OCI-LY7 (cell line): ENCODE data around the gene THSD8. TPM values are rescaled to one million over a fixed set of nuclear protein-coding genes. Genes with fewer than 3 reads are reported as not detected.

ENCODE experiments used
- BruUV-seq: library from RNA; stranded (reverse); fragments of 400-500 nt; replicated peaks from 2 replicates; lab custom pipeline; 2021; lab: Mats Ljungman, UMichigan
- CTCF ChIA-PET: fragments of 300-600 bp; sonication (Branson Sonifier 250); formaldehyde crosslinking; loops from one replicate; lab custom pipeline; 2022; ENCODE audit warnings: antibody characterized with exemption; ENCODE audit not compliant: unreplicated experiment; lab: Charles Lee
- POLR2A ChIA-PET: fragments of 300-600 bp; sonication (Branson Sonifier 250); formaldehyde crosslinking; loops from one replicate; lab custom pipeline; 2022; ENCODE audit warnings: antibody characterized with exemption; lab: Charles Lee
- DNase-seq: peaks from one replicate; pipeline ENCODE4 v3.0.0-alpha.2; 2015; ENCODE audit warnings: low spot score
- H2AFZ ChIP-seq: fragments of 200-600 bp; sonication (generic), shearing (Covaris generic); 2 replicates; pipeline ENCODE4 v1.6.1; 2014; ENCODE audit warnings: mild to moderate bottlenecking, antibody characterized with exemption, low read length, moderate library complexity
- H3K27ac ChIP-seq: fragments of 200-600 bp; sonication (generic); 2 replicates; pipeline ENCODE4 v1.5.1; 2014; ENCODE audit warnings: mixed run types, low read depth, mild to moderate bottlenecking, moderate library complexity, low read length, inconsistent platforms; ENCODE audit not compliant: poor library complexity, severe bottlenecking
- H3K36me3 ChIP-seq: fragments of 200-600 bp; sonication (generic); 2 replicates; pipeline ENCODE4 v1.6.1; 2014; ENCODE audit warnings: mild to moderate bottlenecking, antibody characterized with exemption, low read length, moderate library complexity, mixed read lengths; ENCODE audit not compliant: insufficient read depth
- H3K4me1 ChIP-seq: fragments of 200-600 bp; sonication (generic); 2 replicates; pipeline ENCODE4 v1.5.1; 2014; ENCODE audit warnings: mild to moderate bottlenecking, low read length; ENCODE audit not compliant: insufficient read depth, poor library complexity, severe bottlenecking
- H3K4me2 ChIP-seq: fragments of 200-600 bp; sonication (generic); 2 replicates; pipeline ENCODE4 v1.6.1; 2014; ENCODE audit warnings: mild to moderate bottlenecking, low read length
- H3K4me3 ChIP-seq: fragments of 200-600 bp; sonication (generic); 2 replicates; pipeline ENCODE4 v1.5.1; 2014; ENCODE audit warnings: mild to moderate bottlenecking, low read depth, low read length; ENCODE audit not compliant: poor library complexity, severe bottlenecking
- H3K79me2 ChIP-seq: fragments of 200-600 bp; sonication (generic); 2 replicates; pipeline ENCODE4 v1.6.1; 2016; ENCODE audit warnings: low read depth, mild to moderate bottlenecking, low read length, moderate library complexity, mixed read lengths; ENCODE audit not compliant: insufficient read depth
- H3K9me2 ChIP-seq: fragments of 200-600 bp; sonication (generic); 2 replicates; pipeline ENCODE4 v1.6.1; 2016; ENCODE audit warnings: mild to moderate bottlenecking, low read length, mixed read lengths; ENCODE audit not compliant: insufficient read depth
- H3K9me3 ChIP-seq: fragments of 200-600 bp; sonication (generic); 2 replicates; pipeline ENCODE4 v1.6.1; 2014; ENCODE audit warnings: mild to moderate bottlenecking, mixed run types, low read length, mixed read lengths
- H4K20me1 ChIP-seq: fragments of 200-600 bp; sonication (generic); 2 replicates; pipeline ENCODE4 v1.6.1; 2014; ENCODE audit warnings: mild to moderate bottlenecking, antibody characterized with exemption, low read length, moderate library complexity, mixed read lengths; ENCODE audit not compliant: insufficient read depth
- CTCF ChIP-seq: fragments of 200-600 bp; sonication (generic); conservative IDR thresholded peaks from 2 replicates; pipeline ENCODE4 v1.5.1; 2014; ENCODE audit warnings: mild to moderate bottlenecking, antibody characterized with exemption, low read length, moderate library complexity, mixed read lengths
- EZH2phosphoT487 ChIP-seq: fragments of 200-600 bp; sonication (generic); IDR thresholded peaks from 2 replicates; pipeline ENCODE4 v1.6.1; 2018; ENCODE audit warnings: low read depth, borderline replicate concordance, mild to moderate bottlenecking, mixed run types, antibody characterized with exemption, low read length, moderate library complexity, mixed read lengths
- intact Hi-C: fragments of 100-400 bp; cut with micrococcal nuclease; formaldehyde crosslinking; loops from one replicate; pipeline ENCODE4 v1.10.0; 2022; ENCODE audit not compliant: unreplicated experiment
- total RNA-seq, 2 experiments: library from RNA; depleted of rRNA in 1 of 2; stranded (reverse); fragments of >200 nt in 1 of 2; shearing (Covaris generic) in 1 of 2; gene quantifications; 2 replicates each; pipeline ENCODE4 v1.2.3, GENCODE V29; 2014 to 2022

Gene THSD8
- total RNA-seq, 2 experiments from 2014 or later = 42.7 TPM; not detected in 1

DNA sequence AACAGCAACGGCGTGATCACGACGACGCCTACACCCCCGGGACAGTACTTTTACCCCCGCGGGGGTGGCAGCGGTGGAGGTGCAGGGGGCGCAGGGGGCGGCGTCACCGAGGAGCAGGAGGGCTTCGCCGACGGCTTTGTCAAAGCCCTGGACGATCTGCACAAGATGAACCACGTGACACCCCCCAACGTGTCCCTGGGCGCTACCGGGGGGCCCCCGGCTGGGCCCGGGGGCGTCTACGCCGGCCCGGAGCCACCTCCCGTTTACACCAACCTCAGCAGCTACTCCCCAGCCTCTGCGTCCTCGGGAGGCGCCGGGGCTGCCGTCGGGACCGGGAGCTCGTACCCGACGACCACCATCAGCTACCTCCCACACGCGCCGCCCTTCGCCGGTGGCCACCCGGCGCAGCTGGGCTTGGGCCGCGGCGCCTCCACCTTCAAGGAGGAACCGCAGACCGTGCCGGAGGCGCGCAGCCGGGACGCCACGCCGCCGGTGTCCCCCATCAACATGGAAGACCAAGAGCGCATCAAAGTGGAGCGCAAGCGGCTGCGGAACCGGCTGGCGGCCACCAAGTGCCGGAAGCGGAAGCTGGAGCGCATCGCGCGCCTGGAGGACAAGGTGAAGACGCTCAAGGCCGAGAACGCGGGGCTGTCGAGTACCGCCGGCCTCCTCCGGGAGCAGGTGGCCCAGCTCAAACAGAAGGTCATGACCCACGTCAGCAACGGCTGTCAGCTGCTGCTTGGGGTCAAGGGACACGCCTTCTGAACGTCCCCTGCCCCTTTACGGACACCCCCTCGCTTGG, 9.6 kb upstream of the THSD8 start:
- intact Hi-C loops = loop anchor here (2.0 to 5.0 kb wide), 2 partner anchors 57 to 70 kb away; partner anchors contain the start of genes TNPO2 and TRIR
- DNase-seq = peak; percentile 91

DNA sequence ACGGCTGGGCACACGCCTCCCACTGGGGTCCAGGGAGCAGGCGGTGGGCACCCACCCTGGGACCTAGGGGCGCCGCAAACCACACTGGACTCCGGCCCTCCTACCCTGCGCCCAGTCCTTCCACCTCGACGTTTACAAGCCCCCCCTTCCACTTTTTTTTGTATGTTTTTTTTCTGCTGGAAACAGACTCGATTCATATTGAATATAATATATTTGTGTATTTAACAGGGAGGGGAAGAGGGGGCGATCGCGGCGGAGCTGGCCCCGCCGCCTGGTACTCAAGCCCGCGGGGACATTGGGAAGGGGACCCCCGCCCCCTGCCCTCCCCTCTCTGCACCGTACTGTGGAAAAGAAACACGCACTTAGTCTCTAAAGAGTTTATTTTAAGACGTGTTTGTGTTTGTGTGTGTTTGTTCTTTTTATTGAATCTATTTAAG, 9.0 kb upstream of the THSD8 start:
- Histone ChIP-seq H3K4me2 (peak overlapping the region; percentile 95), H3K9me3 (no peaks in the 10 kb centered on the region), H4K20me1 (no peaks in the 10 kb centered on the region; the same call in 1 of the 2 replicates), H3K27ac (peak overlapping the region; percentile 77), H3K9me2 (no peaks in the 10 kb centered on the region), H3K4me1 (peaks cover 45% of the 10 kb centered on the region), H3K79me2 (peaks cover 8% of the 10 kb centered on the region), H3K4me3 (peak overlapping the region; percentile 84), H3K36me3 (0 out of 2 replicates have a peak, but pooled peaks cover 3% of the 10 kb centered on the region), H2AFZ (no peak overlapping the region; the same call in 1 of the 2 replicates)
- TF ChIP-seq CTCF = no peak
- no peak for TF ChIP-seq EZH2phosphoT487
- CTCF ChIA-PET = interaction anchor here (0.6 to 2.8 kb wide), 4 partner anchors 9 to 1386 kb away, joined by 3 to 20 read pairs (median 3); no protein-coding TSS in a partner anchor
- POLR2A ChIA-PET = interaction anchor here (0.6 to 2.2 kb wide), 7 partner anchors 9 to 59 kb away, joined by 3 to 5 read pairs (median 3); partner anchors contain the start of genes RNASEH2A, THSD8 and TRIR
- intact Hi-C loops = loop anchor here (2.0 to 5.0 kb wide), 2 partner anchors 58 to 71 kb away; partner anchors contain the start of genes TNPO2 and TRIR
- BruUV-seq = TSS peak; percentile 90
- DNase-seq = no peak

More for the DNA sequence above, 9.6 kb upstream of the THSD8 start:
- POLR2A ChIA-PET = interaction anchor here (0.6 to 2.2 kb wide), 7 partner anchors 8 to 58 kb away, joined by 3 to 10 read pairs (median 4); partner anchors contain the start of genes RNASEH2A, THSD8 and TRIR
- Histone ChIP-seq H3K9me3 (no peaks in the 10 kb centered on the region), H3K27ac (peak overlapping the region; percentile 77), H2AFZ (no peak overlapping the region; the same call in 1 of the 2 replicates), H4K20me1 (no peaks in the 10 kb centered on the region; the same call in 1 of the 2 replicates), H3K4me3 (peak overlapping the region; percentile 84), H3K79me2 (peaks cover 8% of the 10 kb centered on the region), H3K9me2 (no peaks in the 10 kb centered on the region), H3K4me1 (peaks cover 45% of the 10 kb centered on the region), H3K36me3 (no peaks in the 10 kb centered on the region), H3K4me2 (peak overlapping the region; percentile 95)
- CTCF ChIA-PET = interaction anchor here (0.6 to 2.8 kb wide), 3 partner anchors 14 to 1385 kb away, joined by 3 to 20 read pairs (median 4); no protein-coding TSS in a partner anchor
- TF ChIP-seq EZH2phosphoT487 = no peak
- TF ChIP-seq CTCF = no peak
- no TSS peak for BruUV-seq
